Endothelial cell of umbilical vein (primary cell): ENCODE results near the gene DDX11. TPM values are rescaled to one million over a fixed set of nuclear protein-coding genes. Genes with fewer than 3 reads are reported as not detected.

Experiments
- BruUV-seq: library from RNA; stranded (reverse); fragments of 400-500 nt; replicated peaks from 2 replicates; lab custom pipeline; 2021; lab: Mats Ljungman, UMichigan
- CTCF ChIA-PET: fragments of 300-600, 350-600 bp; sonication (Branson Sonifier 250); formaldehyde crosslinking; loops from one replicate; lab custom pipeline; 2021; ENCODE audit warnings: antibody characterized with exemption, inconsistent platforms; lab: Charles Lee
- POLR2A ChIA-PET: fragments of 300-600, 350-600 bp; sonication (Branson Sonifier 250); formaldehyde crosslinking; loops from one replicate; lab custom pipeline; 2021; ENCODE audit warnings: antibody characterized with exemption, inconsistent platforms; lab: Charles Lee
- DNase-seq: peaks from one replicate; pipeline ENCODE4 v3.0.0-alpha.2; 2011; ENCODE audit warnings: low read depth, low spot score
- FAIRE-seq: peaks from 2 replicates; lab custom pipeline; 2011; peaks lifted over from hg19 to GRCh38; lab: Jason Lieb, UNC
- H2AFZ ChIP-seq: 2 replicates; pipeline ENCODE4 v1.6.0; 2012; ENCODE audit warnings: low read depth, low read length, control low read depth, inconsistent platforms
- H3K27ac ChIP-seq: 2 replicates; pipeline ENCODE4 v1.5.1; 2011; ENCODE audit warnings: low read depth, mild to moderate bottlenecking, control low read depth, low read length, moderate library complexity; ENCODE audit not compliant: insufficient read depth
- H3K27me3 ChIP-seq, 2 experiments: 2 replicates each; pipeline versions ENCODE4 v1.6.0 to v1.6.1; 2011; ENCODE audit warnings: low read length in 2 of 2, mixed read lengths in 1 of 2; ENCODE audit not compliant: control insufficient read depth in 2 of 2, insufficient read depth in 2 of 2
- H3K36me3 ChIP-seq, 2 experiments: 2 replicates in 1 of 2; 3 replicates in 1 of 2; pipeline ENCODE4 v1.5.1; 2011; ENCODE audit warnings: low read length in 2 of 2, mild to moderate bottlenecking in 1 of 2, moderate library complexity in 1 of 2; ENCODE audit not compliant: control insufficient read depth in 2 of 2, insufficient read depth in 2 of 2; ENCODE audit errors: extremely low read depth in 1 of 2
- H3K4me1 ChIP-seq: 3 replicates; pipeline ENCODE4 v1.5.1; 2011; ENCODE audit warnings: mild to moderate bottlenecking, low read length; ENCODE audit not compliant: control insufficient read depth, insufficient read depth; ENCODE audit errors: extremely low read depth
- H3K4me2 ChIP-seq: 2 replicates; pipeline ENCODE4 v1.6.1; 2011; ENCODE audit warnings: low read length, control low read depth, mixed read lengths; ENCODE audit not compliant: insufficient read depth
- H3K4me3 ChIP-seq, 3 experiments: fragments of 200-600 bp in 1 of 3; sonication (generic), shearing (Covaris generic) in 1 of 3; replicated peaks in 1 of 3; 2 replicates each; pipeline ENCODE4 v1.5.1; 2011 to 2016; ENCODE audit warnings: control low read depth in 3 of 3, low read length in 3 of 3, mild to moderate bottlenecking in 2 of 3, inconsistent platforms in 1 of 3, low read depth in 1 of 3, moderate library complexity in 1 of 3; ENCODE audit not compliant: insufficient read depth in 1 of 3
- H3K79me2 ChIP-seq: 2 replicates; pipeline ENCODE4 v1.6.0; 2012; ENCODE audit warnings: low read length, inconsistent platforms; ENCODE audit not compliant: control insufficient read depth, insufficient read depth
- H3K9ac ChIP-seq: replicated peaks from 2 replicates; pipeline ENCODE3; 2011; ENCODE audit warnings: low read length, control low read depth; ENCODE audit not compliant: insufficient read depth; ENCODE audit errors: extremely low read depth
- H3K9me1 ChIP-seq: replicated peaks from 3 replicates; pipeline ENCODE4 v1.6.0; 2011; ENCODE audit warnings: mild to moderate bottlenecking, low read length; ENCODE audit not compliant: control insufficient read depth, insufficient read depth; ENCODE audit errors: extremely low read depth
- H3K9me3 ChIP-seq: replicated peaks from 2 replicates; pipeline ENCODE4 v1.5.1; 2012; ENCODE audit warnings: low read length, inconsistent platforms; ENCODE audit not compliant: control insufficient read depth, insufficient read depth
- H4K20me1 ChIP-seq: replicated peaks from 2 replicates; pipeline ENCODE3; 2011; ENCODE audit warnings: mild to moderate bottlenecking, low read length; ENCODE audit not compliant: control insufficient read depth, insufficient read depth; ENCODE audit errors: extremely low read depth
- CTCF ChIP-seq, 2 donors: IDR thresholded peaks; 1 replicate in 1 of 2; 2 replicates in 1 of 2; pipeline ENCODE4 v1.5.1; 2011; ENCODE audit warnings: low read length in 2 of 2, mild to moderate bottlenecking in 2 of 2, moderate library complexity in 2 of 2, control low read depth in 1 of 2, inconsistent platforms in 1 of 2, low read depth in 1 of 2; ENCODE audit not compliant: insufficient read depth in 1 of 2; ENCODE audit errors: extremely low read depth in 1 of 2
- EZH2 ChIP-seq: IDR thresholded peaks from 2 replicates; pipeline ENCODE4 v1.6.1; 2012; ENCODE audit warnings: borderline replicate concordance, low read depth, mild to moderate bottlenecking, moderate library complexity, low read length, inconsistent platforms; ENCODE audit not compliant: severe bottlenecking
- FOS ChIP-seq: IDR thresholded peaks from 2 replicates; pipeline ENCODE4 v1.6.1; 2011; ENCODE audit warnings: mild to moderate bottlenecking, low read length, moderate library complexity, borderline replicate concordance; ENCODE audit not compliant: insufficient read depth
- GATA2 ChIP-seq: IDR thresholded peaks from 2 replicates; pipeline ENCODE4 v1.7.0; 2011; ENCODE audit warnings: low read depth, mild to moderate bottlenecking, moderate library complexity, mixed read lengths, low read length; ENCODE audit not compliant: insufficient read length, insufficient read depth
- JUN ChIP-seq: IDR thresholded peaks from 2 replicates; pipeline ENCODE4 v1.6.1; 2011; ENCODE audit warnings: borderline replicate concordance, low read depth; ENCODE audit not compliant: insufficient read length, insufficient read depth
- MYC ChIP-seq: IDR thresholded peaks from one replicate; pipeline ENCODE4 v1.6.1; 2011; ENCODE audit warnings: mild to moderate bottlenecking, low read depth, low read length
- POLR2A ChIP-seq: IDR thresholded peaks from 2 replicates; pipeline ENCODE4 v1.6.1; 2012; ENCODE audit warnings: low read depth, mild to moderate bottlenecking, control low read depth, low read length
- POLR2AphosphoS5 ChIP-seq: IDR thresholded peaks from 2 replicates; pipeline ENCODE4 v1.6.1; 2012; ENCODE audit warnings: low read depth, mild to moderate bottlenecking, control low read depth, low read length, moderate library complexity; ENCODE audit not compliant: insufficient read depth
- dilution Hi-C: fragments of 300-500 bp; cut with MboI; formaldehyde crosslinking; loops from one replicate; pipeline ENCODE4 v1.15.0; 2019; ENCODE audit warnings: low sequenced_read_pairs; ENCODE audit not compliant: extremely low pct_ligation_motif_present
- intact Hi-C: fragments of 100-400 bp; cut with micrococcal nuclease; formaldehyde crosslinking; loops from one replicate; pipeline ENCODE4 v1.10.0; 2022
- polyA plus RNA-seq, 4 experiments: library from polyadenylated mRNA; depleted of rRNA in 3 of 4; stranded (reverse) in 3 of 4; unstranded in 1 of 4; fragments of >200 nt; gene quantifications; 2 replicates each; pipeline versions ENCODE4 v1.2.1 to v1.2.3, GENCODE V29; 2011 to 2012; ENCODE audit warnings: missing spikeins in 1 of 4
- total RNA-seq: library from RNA; stranded (reverse); gene quantifications from 2 replicates; pipeline ENCODE4 v1.2.3, GENCODE V29; 2021
- TF ChIP-seq, protein P1 (sequence below): IDR thresholded peaks from 2 replicates; pipeline ENCODE4 v1.6.1; 2011; ENCODE audit not compliant: insufficient read depth, insufficient read length

DDX11 gene
- total and polyA plus RNA-seq, 2 donors (not counting 3 experiments of a cell fraction or from before 2014, with no cell fraction given) = 20.8 to 71.4 TPM

DNA sequence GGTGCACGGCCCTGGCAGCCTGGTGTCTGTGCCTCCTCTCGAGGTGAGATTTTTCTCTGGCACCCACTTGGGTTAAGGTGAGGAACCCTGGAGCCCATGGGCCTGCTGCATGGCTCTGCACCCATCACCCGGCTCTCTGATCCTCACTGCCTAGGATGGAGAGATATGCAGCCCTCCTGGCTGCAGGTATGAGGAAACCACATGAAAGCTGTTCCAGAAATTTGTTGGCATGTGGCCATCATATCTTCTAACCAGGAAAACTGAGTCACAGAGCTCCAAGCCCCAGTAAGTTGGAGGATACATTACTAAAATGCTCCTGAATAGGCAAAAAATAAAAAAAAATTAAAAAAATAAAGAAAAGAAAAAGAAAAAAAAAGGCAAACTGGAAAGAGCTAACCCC, 39.3 kb upstream of the DDX11 start:
- H3K9me3 ChIP-seq = no peaks in the 10 kb centered on the region
- no peak for TF ChIP-seq GATA2
- no peak for TF ChIP-seq JUN
- TF ChIP-seq MYC = no peak
- TF ChIP-seq POLR2A = no peak
- no peak for TF ChIP-seq CTCF (IDR thresholded peaks at IDR 0.05; ENCODE audit: extremely low read depth in 1 of 2, insufficient read depth in 1 of 2, low read depth in 1 of 2, low read length in 2 of 2)
- no peak for TF ChIP-seq FOS
- no peak for TF ChIP-seq POLR2AphosphoS5
- no peak for TF ChIP-seq EZH2
- TF ChIP-seq, protein P1, sequence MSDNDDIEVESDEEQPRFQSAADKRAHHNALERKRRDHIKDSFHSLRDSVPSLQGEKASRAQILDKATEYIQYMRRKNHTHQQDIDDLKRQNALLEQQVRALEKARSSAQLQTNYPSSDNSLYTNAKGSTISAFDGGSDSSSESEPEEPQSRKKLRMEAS = no peak
- POLR2A ChIA-PET = no interaction called here
- DNase-seq = no peak
- CTCF ChIA-PET = no interaction called here
- no TSS peak for BruUV-seq
- H3K36me3 ChIP-seq = no peaks in the 10 kb centered on the region
- H2AFZ ChIP-seq = no peak overlapping the region
- H3K9ac ChIP-seq = no peak overlapping the region
- intact Hi-C loops (loop anchor here (5.0 kb wide), 1 partner anchor 47 kb away; no protein-coding TSS in a partner anchor), dilution Hi-C loops (no loop called here)
- no peak for FAIRE-seq
- no peaks in the 10 kb centered on the region for H4K20me1 ChIP-seq
- no peak overlapping the region for H3K27ac ChIP-seq
- H3K4me3 ChIP-seq = no peak overlapping the region
- H3K79me2 ChIP-seq = no peaks in the 10 kb centered on the region
- no peaks in the 10 kb centered on the region for H3K9me1 ChIP-seq
- no peak overlapping the region for H3K4me2 ChIP-seq
- H3K4me1 ChIP-seq = no peaks in the 10 kb centered on the region
- H3K27me3 ChIP-seq = peaks cover 2 to 3% of the 10 kb centered on the region in 2 experiments
